Muscle layer of duodenum (tissue), 2 donors: ENCODE data around the gene SYT12.

Experiments
- H3K27ac ChIP-seq: one replicate; pipeline ENCODE4 v1.7.0; 2013; ENCODE audit warnings: mild to moderate bottlenecking, low read length
- H3K27me3 ChIP-seq: one replicate; pipeline ENCODE4 v1.7.0; 2013; ENCODE audit warnings: low read depth, mild to moderate bottlenecking, control low read depth, low read length
- H3K36me3 ChIP-seq, 2 donors: one replicate each; pipeline ENCODE4 v1.7.0; 2013; ENCODE audit warnings: low read length in 2 of 2, control low read depth in 1 of 2, mild to moderate bottlenecking in 1 of 2; ENCODE audit not compliant: insufficient read depth in 2 of 2, control insufficient read depth in 1 of 2
- H3K4me1 ChIP-seq, 2 donors: one replicate each; pipeline ENCODE4 v1.7.0; 2013; ENCODE audit warnings: low read length in 2 of 2, mild to moderate bottlenecking in 2 of 2, control low read depth in 1 of 2, moderate library complexity in 1 of 2; ENCODE audit not compliant: insufficient read depth in 2 of 2, control insufficient read depth in 1 of 2
- H3K4me3 ChIP-seq, 2 donors: one replicate each; pipeline ENCODE4 v1.7.0; 2013; ENCODE audit warnings: low read length in 2 of 2, low read depth in 1 of 2, mild to moderate bottlenecking in 1 of 2
- H3K9me3 ChIP-seq, 2 donors: one replicate each; pipeline ENCODE4 v1.7.0; 2013; ENCODE audit warnings: low read length in 2 of 2, control low read depth in 1 of 2, mild to moderate bottlenecking in 1 of 2; ENCODE audit not compliant: control insufficient read depth in 1 of 2
- donor health status: healthy.

SYT12 gene

GRCh38 chr11:67051945-67052488, 29.1 kb downstream of the SYT12 start:
- Histone ChIP-seq H3K27me3 (no peaks in the 10 kb centered on the region), H3K9me3 (no peaks in the 10 kb centered on the region), H3K36me3 (peaks cover 0 to 3% of the 10 kb centered on the region in 2 donors), H3K4me1 (peaks cover 0 to 16% of the 10 kb centered on the region in 2 donors), H3K27ac (no peak overlapping the region), H3K4me3 (no peak overlapping the region)

GRCh38 chr11:67052891-67053290, 30.0 kb downstream of the SYT12 start:
- no peak overlapping the region for H3K27ac ChIP-seq

GRCh38 chr11:67053896-67054329, 31.0 kb downstream of the SYT12 start:
- H3K36me3 ChIP-seq = peaks cover 0 to 3% of the 10 kb centered on the region in 2 donors
- no peaks in the 10 kb centered on the region for H3K9me3 ChIP-seq
- H3K27ac ChIP-seq = no peak overlapping the region
- H3K4me1 ChIP-seq = peaks cover 0 to 18% of the 10 kb centered on the region in 2 donors
- H3K4me3 ChIP-seq = no peak overlapping the region
- H3K27me3 ChIP-seq = no peaks in the 10 kb centered on the region

More at GRCh38 chr11:67052891-67053290, 30.0 kb downstream of the SYT12 start:
- Histone ChIP-seq H3K36me3 (peaks cover 0 to 3% of the 10 kb centered on the region in 2 donors), H3K4me3 (no peak overlapping the region), H3K4me1 (peaks cover 0 to 18% of the 10 kb centered on the region in 2 donors), H3K27me3 (no peaks in the 10 kb centered on the region), H3K9me3 (no peaks in the 10 kb centered on the region)

GRCh38 chr11:67054346-67054835, 31.5 kb downstream of the SYT12 start:
- Histone ChIP-seq H3K4me3 (no peak overlapping the region), H3K27ac (no peak overlapping the region), H3K36me3 (peaks cover 0 to 3% of the 10 kb centered on the region in 2 donors), H3K27me3 (no peaks in the 10 kb centered on the region), H3K4me1 (peaks cover 0 to 18% of the 10 kb centered on the region in 2 donors), H3K9me3 (no peaks in the 10 kb centered on the region)

GRCh38 chr11:67054836-67055523, 32.0 kb downstream of the SYT12 start:
- no peaks in the 10 kb centered on the region for H3K27me3 ChIP-seq

GRCh38 chr11:67055812-67056211, 32.9 kb downstream of the SYT12 start:
- Histone ChIP-seq H3K27me3 (no peaks in the 10 kb centered on the region), H3K27ac (no peak overlapping the region), H3K36me3 (peaks cover 0 to 3% of the 10 kb centered on the region in 2 donors), H3K4me1 (peaks cover 0 to 18% of the 10 kb centered on the region in 2 donors), H3K4me3 (peak overlapping the region; percentile 63 to 66), H3K9me3 (no peaks in the 10 kb centered on the region)

More at GRCh38 chr11:67054836-67055523, 32.0 kb downstream of the SYT12 start:
- Histone ChIP-seq H3K4me1 (peaks cover 0 to 18% of the 10 kb centered on the region in 2 donors), H3K9me3 (no peaks in the 10 kb centered on the region), H3K36me3 (peaks cover 0 to 3% of the 10 kb centered on the region in 2 donors), H3K27ac (no peak overlapping the region), H3K4me3 (no peak overlapping the region)

GRCh38 chr11:67056267-67057204, 33.6 kb downstream of the SYT12 start, which contains the start of gene RHOD:
Gene RHOD, plus strand, starts transcription at chr11:67056847. Its CDS starts 56 bp downstream, at chr11:67056903.
- no peaks in the 10 kb centered on the region for H3K27me3 ChIP-seq
- peaks cover 0 to 18% of the 10 kb centered on the region in 2 donors for H3K4me1 ChIP-seq
- H3K36me3 ChIP-seq = peaks cover 0 to 3% of the 10 kb centered on the region in 2 donors
- H3K27ac ChIP-seq = no peak within 1 kb of the TSS
- H3K9me3 ChIP-seq = no peaks in the 10 kb centered on the region
- H3K4me3 ChIP-seq = peak within 1 kb of the TSS; percentile 63 to 66

- no peaks in the 10 kb centered on the region for H3K9me3 ChIP-seq
- peaks cover 0 to 18% of the 10 kb centered on the region in 2 donors for H3K4me1 ChIP-seq
- no peak overlapping the region for H3K27ac ChIP-seq
- peaks cover 0 to 3% of the 10 kb centered on the region in 2 donors for H3K36me3 ChIP-seq
- H3K4me3 ChIP-seq = peak overlapping the region; percentile 35 to 66
- no peaks in the 10 kb centered on the region for H3K27me3 ChIP-seq
These were observed 34.3 kb downstream of the SYT12 start for GRCh38 chr11:67057205-67057672.

- no peak overlapping the region for H3K4me3 ChIP-seq
- H3K27ac ChIP-seq = no peak overlapping the region
- peaks cover 0 to 3% of the 10 kb centered on the region in 2 donors for H3K36me3 ChIP-seq
- H3K27me3 ChIP-seq = no peaks in the 10 kb centered on the region
- peaks cover 0 to 18% of the 10 kb centered on the region in 2 donors for H3K4me1 ChIP-seq
- no peaks in the 10 kb centered on the region for H3K9me3 ChIP-seq
These were observed 35.6 kb downstream of the SYT12 start for GRCh38 chr11:67058506-67058905.

GRCh38 chr11:67059671-67060070, 36.7 kb downstream of the SYT12 start:
- H3K36me3 ChIP-seq = no peaks in the 10 kb centered on the region
- no peak overlapping the region for H3K27ac ChIP-seq
- H3K4me3 ChIP-seq = no peak overlapping the region
- H3K27me3 ChIP-seq = no peaks in the 10 kb centered on the region
- H3K4me1 ChIP-seq = peaks cover 0 to 18% of the 10 kb centered on the region in 2 donors
- H3K9me3 ChIP-seq = no peaks in the 10 kb centered on the region
